ENCODE measurements around the gene RBM20.

DNA sequence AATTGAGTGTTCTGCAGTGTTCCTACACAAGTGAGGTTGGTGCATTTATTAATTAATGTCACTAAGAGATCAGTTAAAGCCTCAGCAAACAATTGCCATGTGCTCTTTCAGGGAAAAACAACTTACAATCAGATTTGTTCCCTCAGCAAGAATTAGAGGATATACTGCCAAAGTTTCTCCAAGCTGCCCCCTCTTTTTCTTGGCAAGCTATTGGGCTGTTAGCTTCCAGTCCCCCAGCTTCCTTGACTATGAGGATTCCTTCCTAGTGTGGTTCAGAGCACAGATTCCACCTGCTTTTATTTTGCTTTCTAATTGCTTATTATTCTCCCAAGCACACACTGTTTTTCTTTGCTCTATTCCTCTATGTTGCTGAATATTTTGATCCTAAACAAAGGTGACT lies 112.7 kb downstream of the RBM20 start:
- TF ChIP-seq, protein P1, sequence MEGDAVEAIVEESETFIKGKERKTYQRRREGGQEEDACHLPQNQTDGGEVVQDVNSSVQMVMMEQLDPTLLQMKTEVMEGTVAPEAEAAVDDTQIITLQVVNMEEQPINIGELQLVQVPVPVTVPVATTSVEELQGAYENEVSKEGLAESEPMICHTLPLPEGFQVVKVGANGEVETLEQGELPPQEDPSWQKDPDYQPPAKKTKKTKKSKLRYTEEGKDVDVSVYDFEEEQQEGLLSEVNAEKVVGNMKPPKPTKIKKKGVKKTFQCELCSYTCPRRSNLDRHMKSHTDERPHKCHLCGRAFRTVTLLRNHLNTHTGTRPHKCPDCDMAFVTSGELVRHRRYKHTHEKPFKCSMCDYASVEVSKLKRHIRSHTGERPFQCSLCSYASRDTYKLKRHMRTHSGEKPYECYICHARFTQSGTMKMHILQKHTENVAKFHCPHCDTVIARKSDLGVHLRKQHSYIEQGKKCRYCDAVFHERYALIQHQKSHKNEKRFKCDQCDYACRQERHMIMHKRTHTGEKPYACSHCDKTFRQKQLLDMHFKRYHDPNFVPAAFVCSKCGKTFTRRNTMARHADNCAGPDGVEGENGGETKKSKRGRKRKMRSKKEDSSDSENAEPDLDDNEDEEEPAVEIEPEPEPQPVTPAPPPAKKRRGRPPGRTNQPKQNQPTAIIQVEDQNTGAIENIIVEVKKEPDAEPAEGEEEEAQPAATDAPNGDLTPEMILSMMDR (optimal IDR thresholded peaks at IDR 0.05 in 1 of 3, IDR thresholded peaks at IDR 0.05 in 1 of 3, conservative IDR thresholded peaks at IDR 0.05 in 1 of 3; ENCODE audit: extremely low read depth in 1 of 3, insufficient read depth in 2 of 3, low read length in 3 of 3) = no peak
- no peak for TF ChIP-seq EZH2 (IDR thresholded peaks at IDR 0.05; ENCODE audit: low read length)

All from keratinocyte (primary cell).